GM21723 (cell line): ENCODE results near the gene TENM3.
"Not testable (repeated sequence)": the region's sequence is repeated elsewhere in the genome, so short reads cannot be mapped to it uniquely, and the experiment has no call there.

Experiments
- ATAC-seq: cut with Tn5 transposase; IDR thresholded peaks from one replicate; pipeline ENCODE4 v1.9.1; 2021; ENCODE audit warnings: mild to moderate bottlenecking, moderate library complexity; ENCODE audit not compliant: unreplicated experiment

The TENM3 gene

DNA sequence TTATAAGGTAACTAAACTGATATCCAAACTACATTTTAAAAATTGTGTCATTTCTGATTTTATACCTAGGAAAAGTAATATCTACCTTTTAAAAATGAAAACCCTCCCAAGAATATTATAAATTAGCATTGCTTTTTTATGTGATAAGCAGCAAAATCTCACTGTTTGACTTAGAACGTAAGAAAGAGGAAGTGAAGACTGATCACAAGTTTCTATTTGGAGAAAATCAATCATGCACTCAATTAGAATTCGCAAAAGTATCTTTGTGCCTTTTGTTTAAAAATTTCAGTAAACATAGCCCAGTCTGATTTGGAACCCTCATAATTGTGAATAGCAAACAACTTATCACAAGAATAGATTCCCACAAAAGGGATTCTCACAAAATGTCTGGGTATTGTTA, 142.7 kb downstream of the TENM3 start:
- peak; percentile 70 for ATAC-seq

DNA sequence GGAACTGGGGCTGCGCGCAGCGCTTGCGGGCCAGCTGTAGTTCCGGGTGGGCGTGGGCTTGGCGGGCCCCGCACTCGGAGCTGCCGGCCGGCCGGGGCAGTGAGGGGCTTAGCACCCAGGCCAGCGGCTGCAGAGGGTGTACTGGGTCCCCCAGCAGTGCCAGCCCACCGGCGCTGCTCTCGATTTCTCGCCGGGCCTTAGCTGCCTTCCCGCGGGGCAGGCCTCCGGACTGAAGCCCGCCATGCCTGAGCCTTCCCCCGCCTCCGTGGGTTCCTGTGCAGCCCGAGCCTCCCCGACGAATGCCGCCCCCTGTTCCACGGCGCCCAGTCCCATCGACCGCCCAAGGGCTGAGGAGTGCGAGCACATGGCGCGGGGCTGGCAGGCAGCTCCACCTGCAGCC, 143.4 kb downstream of the TENM3 start:
- ATAC-seq = not testable (repeated sequence)

DNA sequence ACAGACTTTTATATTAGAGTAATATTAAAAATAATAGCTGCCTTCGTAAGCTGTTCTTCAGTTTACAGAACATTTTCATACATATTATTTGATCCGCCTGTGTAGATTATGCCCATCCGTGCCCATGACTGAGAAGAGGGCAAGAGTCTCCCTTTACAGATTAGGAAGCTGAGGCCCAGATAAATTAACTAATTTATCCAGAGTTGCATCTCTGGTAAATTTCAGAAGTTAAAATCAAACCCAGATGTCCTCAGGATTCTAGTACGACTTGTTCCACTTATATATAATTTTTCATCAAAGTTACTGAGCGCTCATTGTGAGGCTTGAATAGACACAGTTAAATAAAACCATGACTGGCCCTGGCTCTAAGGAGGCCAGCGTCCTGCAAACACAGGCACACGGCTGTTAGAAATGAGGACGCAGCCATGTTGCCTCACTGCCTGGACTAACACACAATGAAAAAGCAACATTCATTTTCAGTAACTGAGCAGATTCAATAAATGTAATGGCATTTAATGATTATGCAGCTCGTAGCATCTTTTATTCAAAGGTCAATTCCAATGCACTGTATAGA, 148.0 kb downstream of the TENM3 start:
- no peak for ATAC-seq

GRCh38 chr4:182394181-182394580, 151.0 kb downstream of the TENM3 start:
- ATAC-seq = no peak

- ATAC-seq = no peak
These were observed 156.9 kb downstream of the TENM3 start for GRCh38 chr4:182400081-182400480.

- ATAC-seq = no peak
These were observed 157.6 kb downstream of the TENM3 start for GRCh38 chr4:182400790-182401189.

- ATAC-seq = no peak
These were observed 161.2 kb downstream of the TENM3 start for GRCh38 chr4:182404376-182404775.

DNA sequence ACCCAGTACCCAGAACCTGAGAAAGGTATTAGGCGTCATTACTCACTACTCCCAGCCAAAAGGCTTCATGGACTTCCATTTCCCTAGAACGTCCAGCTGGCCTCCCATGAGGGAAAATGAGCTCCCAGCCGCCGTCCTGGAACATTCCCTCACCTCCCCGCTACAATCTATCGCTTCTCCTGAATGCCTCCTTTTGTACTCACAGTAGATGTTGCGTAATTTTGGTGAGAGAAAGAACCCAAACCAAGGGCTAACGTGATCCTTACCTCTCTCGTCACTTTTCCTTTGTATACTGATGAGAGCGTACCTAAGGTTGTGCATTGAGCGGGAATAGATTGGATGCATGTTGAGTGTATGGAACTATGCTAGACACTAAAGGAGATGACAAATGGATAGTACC, 161.9 kb downstream of the TENM3 start:
- ATAC-seq = no peak

GRCh38 chr4:182409271-182409670, 166.1 kb downstream of the TENM3 start:
- no peak for ATAC-seq

GRCh38 chr4:182411391-182411790, 168.2 kb downstream of the TENM3 start:
- ATAC-seq = no peak

- no peak for ATAC-seq
These were observed 170.3 kb downstream of the TENM3 start for GRCh38 chr4:182413550-182413949.

DNA sequence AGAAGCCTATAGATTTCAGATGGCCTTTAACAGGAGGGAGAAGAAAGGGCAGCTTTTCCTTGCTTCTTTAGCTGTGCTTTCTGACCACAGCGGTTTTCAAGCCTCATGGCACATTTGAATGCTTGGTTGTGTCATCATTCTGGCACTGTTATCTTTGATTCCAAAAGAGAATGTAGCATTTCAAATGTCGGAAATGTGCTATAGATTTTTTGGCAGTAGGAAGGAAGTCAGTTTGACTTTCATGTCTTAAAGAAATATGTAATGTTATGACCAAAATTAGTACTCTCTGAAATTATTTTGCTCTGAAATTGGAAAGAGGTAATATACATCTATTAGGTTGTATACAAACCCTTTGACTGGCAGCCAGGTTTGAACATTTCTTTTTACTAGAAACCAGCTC, 171.9 kb downstream of the TENM3 start:
- ATAC-seq = no peak

- ATAC-seq = no peak
These were observed 172.9 kb downstream of the TENM3 start for GRCh38 chr4:182416067-182416466.

GRCh38 chr4:182418054-182418734, 175.0 kb downstream of the TENM3 start:
- no peak for ATAC-seq

DNA sequence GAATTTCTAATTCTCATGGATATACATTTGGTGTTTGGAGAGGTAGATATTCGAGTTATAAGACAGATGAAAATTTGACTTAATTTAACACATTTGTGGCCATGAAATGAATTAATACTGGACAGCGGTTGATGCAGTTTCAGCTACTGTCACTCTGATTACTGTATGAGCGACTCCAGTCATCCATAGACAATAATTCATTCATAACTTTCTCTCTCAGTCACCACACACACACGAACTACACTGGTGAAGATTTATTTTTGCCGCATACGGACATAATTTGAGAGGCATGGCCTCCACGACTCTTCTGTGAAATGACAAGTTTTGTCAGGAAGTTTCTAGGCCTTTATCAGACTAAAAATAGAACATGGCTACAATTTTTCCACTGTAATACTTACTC, 177.0 kb downstream of the TENM3 start:
- ATAC-seq = no peak

- ATAC-seq = no peak
These were observed 178.6 kb downstream of the TENM3 start for GRCh38 chr4:182421753-182422152.

DNA sequence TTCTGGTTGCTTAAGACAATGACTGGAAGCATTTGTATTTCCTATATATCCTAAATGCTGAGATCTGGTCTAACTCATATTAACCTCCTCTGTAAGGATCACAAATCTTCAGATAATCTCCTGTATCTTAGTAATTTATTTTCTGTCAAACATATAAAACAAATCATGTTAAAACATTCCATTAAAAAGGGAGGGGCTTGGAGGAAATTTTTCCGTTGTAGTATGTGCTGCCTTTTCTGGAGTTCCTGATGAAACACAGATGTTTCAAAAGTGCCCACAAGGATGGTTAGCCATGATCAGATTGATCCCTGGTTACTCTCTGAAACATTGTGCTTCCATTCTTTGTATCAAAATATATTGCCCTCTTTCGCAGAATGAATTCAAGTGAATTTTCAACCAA, 182.1 kb downstream of the TENM3 start:
- ATAC-seq = no peak

GRCh38 chr4:182426901-182427300, 183.7 kb downstream of the TENM3 start:
- ATAC-seq = no peak

DNA sequence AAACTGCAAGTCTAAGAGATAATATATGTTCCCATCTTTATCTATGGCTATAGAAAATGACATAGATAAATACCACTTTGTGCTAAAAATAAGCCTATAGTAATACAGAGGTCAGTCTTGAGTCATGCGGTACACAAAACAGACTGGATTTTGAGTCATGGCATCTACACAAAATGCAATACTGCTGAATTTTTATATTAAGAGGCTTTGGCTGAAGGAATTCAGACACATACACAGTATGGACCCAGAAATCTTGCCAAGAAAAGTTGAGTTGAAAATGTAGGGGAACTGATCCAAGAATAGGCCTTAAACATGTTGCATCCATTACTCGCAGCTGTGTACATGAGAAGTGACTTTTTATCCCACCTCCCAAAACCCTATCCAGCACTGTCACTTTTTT, 184.4 kb downstream of the TENM3 start:
- no peak for ATAC-seq

DNA sequence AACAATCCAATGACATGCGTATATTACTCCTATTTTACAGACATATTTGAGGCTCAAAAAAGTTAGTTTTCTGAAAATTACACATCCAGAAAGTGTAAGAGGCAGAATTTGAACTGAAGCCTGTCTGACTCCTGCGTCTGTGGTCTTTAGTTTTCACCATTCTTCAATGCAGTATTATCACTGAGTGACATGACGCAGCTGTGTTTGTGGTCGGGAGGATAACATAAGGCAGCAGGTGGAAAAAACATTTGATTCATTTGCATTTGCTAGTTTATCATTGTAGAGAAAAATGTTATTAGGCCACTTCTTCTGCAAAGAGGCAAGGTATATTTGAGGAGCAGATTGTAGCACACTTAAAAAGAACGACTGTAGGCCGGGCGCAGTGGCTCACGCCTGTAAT, 186.7 kb downstream of the TENM3 start:
- no peak for ATAC-seq

- ATAC-seq = no peak
These were observed 189.6 kb downstream of the TENM3 start for GRCh38 chr4:182432819-182433218.

DNA sequence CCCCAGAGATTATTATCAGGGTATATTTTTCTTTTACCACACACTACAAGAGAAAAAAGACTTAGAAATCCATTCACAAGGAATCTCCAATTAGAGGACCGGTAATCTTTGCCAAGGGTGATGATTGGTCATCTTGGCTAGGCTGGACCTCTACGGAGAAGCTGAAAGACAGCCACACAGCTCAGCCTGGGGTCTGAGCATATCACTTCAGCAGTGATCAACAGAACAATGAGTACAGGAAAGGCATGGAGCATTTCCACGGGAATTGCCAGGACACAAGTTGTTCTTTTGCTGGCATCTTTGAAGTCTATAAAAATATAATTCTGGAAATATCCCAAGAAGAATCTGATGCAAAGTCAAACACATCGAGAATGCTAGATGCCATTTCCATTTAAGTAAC, 191.5 kb downstream of the TENM3 start:
- ATAC-seq = no peak

- no peak for ATAC-seq
These were observed 192.2 kb downstream of the TENM3 start for GRCh38 chr4:182435401-182435800.
